ENCODE measurements around the gene MIS18A. TPM values are rescaled to one million over a fixed set of nuclear protein-coding genes. Genes with fewer than 3 reads are reported as not detected.
"Not testable (repeated sequence)": the region's sequence is repeated elsewhere in the genome, so short reads cannot be mapped to it uniquely, and the experiment has no call there.

The MIS18A gene
- total RNA-seq, 1 donor from 2014 or later: 7.0 TPM

- DNase-seq: no peak
These were observed 26.1 kb upstream of the MIS18A start for GRCh38 chr21:32304998-32305397.

GRCh38 chr21:32303385-32303784 is 24.5 kb upstream of the MIS18A start:
- DNase-seq: no peak

- DNase-seq: no peak
These were observed 23.7 kb upstream of the MIS18A start for GRCh38 chr21:32302560-32302959.

DNA sequence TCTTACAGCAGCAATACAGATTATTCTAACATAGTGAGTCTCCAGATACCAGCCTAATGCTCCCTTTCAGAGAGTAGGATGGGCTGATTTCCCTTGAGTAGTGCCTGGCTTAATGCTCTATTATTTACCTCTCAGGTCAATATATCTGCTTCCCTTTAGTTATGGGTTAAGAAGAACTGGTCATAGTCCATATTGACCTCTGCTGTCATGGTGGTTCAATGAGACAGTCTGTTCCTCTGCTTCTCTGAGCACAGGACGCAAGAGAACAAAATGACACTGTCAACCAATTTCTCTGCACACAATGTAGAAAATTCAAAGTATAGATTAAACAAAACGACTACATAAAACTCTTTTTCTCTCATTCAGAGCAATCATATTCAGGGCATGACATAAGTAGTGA is 22.7 kb upstream of the MIS18A start:
- DNase-seq: no peak

DNA sequence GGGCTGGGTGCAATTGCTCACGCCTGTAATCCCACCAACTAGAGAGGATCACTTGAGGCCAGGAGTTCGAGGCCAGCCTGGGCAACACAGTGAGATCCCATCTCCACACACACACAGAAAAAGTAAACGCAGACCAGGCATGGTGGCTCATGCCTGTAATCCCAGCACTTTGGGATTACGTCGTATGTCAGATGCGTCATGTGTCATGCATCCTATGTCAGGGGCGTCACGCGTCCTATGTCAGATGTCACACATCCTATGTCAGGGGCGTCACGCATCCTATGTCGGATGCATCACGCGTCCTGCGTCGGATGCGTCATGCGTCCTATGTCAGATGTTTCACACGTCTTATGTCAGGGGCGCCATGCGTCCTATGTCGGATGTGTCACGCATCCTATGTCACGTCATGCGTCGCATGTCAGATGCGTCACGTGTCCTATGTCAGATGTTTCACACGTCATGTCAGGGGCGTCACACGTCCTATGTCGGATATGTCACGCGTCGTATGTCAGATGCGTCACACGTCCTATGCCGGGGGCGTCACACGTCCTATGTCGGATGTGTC is 21.4 kb upstream of the MIS18A start:
- DNase-seq: no peak

DNA sequence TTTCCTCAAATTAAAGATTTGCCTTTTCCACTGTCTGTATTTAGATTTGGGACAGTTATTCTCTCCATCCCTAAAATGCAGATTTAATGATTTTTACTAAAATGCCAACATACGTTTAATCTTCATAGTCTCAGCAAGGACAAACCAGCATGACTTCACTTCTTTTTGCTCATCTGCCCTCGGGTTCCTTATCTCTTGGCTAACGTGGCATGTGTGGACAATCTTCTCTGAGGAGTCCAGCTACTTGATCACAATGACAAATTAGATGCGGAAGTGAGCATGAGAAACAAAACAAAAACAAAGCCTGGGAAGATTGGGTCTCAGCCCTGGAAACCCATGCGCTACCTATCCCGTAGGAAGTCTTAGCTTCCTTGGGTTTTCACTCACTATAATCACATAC is 20.8 kb upstream of the MIS18A start:
- DNase-seq: no peak

GRCh38 chr21:32298658-32299081 is 19.8 kb upstream of the MIS18A start, which contains the start of gene MRAP:
MRAP (plus strand) TSS chr21:32298855; CDS start chr21:32298972, 117 bp downstream.
- DNase-seq: no peak

GRCh38 chr21:32298148-32298559 is 19.3 kb upstream of the MIS18A start:
- DNase-seq: no peak

DNA sequence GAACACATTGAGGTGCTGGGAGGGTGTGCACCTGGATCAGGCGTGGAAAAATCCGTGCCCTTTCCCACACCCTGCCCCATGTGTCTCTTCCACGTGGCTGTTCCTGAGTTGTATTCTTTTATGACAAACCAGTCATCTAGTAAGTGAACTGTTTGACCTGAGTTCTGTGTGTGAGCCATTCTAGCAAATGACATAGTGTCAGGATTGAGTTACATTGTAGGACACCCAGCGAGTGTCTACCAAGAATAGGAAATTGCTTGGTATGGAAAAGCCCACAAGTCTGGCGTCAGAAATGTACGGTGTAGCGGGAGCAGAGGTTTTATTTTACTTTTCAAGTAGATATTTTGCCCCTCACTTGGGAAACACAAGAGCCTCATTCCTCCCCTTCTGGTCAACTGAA is 18.6 kb upstream of the MIS18A start:
- no peak for DNase-seq

DNA sequence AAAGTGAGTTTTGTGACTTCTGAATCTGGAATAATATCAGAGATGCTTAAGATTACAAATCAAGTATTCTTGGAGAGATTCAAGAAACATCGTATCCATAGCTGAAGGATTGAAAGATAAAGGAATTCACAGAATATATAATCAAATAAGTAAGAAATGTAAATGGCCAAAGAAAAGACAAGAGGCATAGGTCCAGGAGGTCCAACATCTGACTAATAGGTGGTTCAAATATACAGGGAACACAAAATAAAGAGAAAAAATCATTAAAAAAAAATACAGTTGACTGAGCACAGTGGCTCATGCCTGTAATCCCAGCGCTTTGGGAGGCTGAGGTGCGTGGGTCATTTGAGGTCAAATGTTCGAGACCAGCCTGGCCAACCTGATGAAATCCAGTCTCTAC is 6.6 kb upstream of the MIS18A start:
- no peak for DNase-seq

DNA sequence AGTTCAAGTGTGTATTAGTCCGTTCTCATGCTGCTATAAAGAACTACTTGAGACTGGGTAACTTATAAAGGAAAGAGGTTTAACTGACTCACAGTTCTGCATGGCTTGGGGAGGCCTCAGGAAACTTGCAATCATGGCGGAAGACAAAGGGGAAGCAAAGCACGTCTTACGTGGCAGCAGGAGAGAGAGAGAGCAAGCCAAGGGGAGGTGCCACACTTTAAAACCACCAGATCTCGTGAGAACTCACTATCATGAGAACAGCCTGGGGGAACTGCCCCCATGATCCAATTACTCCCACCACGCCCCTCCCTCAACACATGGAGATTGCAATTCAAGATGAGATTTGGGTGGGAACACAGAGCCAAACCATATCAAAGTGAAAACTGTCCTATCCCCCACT is 4.1 kb upstream of the MIS18A start:
- DNase-seq: no peak

- no peak for DNase-seq
These were observed 2.7 kb upstream of the MIS18A start for GRCh38 chr21:32281531-32281930.

DNA sequence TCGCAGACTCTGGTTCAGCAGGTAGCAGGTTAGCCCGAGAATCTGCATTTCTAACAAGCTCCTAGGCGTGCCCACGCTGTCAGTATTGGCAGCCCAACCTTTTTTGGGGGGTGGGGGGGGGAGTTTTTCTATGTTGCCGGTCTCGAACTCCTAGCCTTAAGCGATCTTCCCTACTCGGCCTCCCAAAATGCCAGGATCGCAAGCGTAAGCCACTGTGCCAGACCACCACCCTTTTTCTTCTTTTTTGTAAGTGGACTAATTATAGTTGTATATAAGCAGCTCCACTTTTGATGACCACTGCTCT is 480 bp upstream of the MIS18A start:
- DNase-seq: no peak

DNA sequence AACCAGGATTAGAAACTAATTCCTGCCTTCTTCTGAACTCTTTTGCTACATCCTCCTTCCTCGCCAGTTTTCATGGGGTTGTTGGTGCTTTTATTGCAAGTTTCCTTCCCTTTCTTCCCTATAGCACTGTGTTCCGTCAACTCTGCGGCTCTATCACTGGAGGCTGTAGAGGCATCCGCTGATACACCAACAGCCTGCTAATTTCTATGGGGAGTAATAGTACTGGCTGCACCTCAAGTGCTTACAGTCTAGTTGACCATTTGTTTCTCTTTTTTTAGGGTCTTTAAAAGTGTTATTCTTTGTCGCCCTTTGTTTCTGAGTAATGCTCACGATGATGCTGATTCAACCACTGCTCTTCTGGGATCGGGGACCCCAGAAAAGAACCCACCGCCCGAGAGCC is 746 bp downstream of the MIS18A start:
- DNase-seq: no peak

GRCh38 chr21:32276671-32277070 is 2.2 kb downstream of the MIS18A start:
- DNase-seq: no peak

GRCh38 chr21:32270748-32271147 is 8.1 kb downstream of the MIS18A start:
- DNase-seq: no peak

DNA sequence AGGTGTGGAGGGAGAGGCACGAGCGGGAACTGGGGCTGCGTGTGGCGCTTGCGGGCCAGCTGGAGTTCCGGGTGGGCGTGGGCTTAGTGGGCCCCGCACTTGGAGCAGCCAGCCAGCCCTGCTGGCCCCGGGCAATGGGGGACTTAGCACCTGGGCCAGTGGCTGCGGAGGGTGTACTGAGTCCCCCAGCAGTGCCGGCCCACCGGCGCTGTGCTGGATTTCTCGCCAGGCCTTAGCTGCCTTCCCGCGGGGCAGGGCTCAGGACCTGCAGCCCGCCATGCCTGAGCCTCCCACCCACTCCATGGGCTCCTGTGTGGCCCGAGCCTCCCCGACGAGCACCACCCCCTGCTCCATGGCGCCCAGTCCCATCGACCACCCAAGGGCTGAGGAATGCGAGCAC is 13.5 kb downstream of the MIS18A start:
- not testable (repeated sequence) for DNase-seq

- no peak for DNase-seq
These were observed 16.9 kb downstream of the MIS18A start for GRCh38 chr21:32261929-32262328.

DNA sequence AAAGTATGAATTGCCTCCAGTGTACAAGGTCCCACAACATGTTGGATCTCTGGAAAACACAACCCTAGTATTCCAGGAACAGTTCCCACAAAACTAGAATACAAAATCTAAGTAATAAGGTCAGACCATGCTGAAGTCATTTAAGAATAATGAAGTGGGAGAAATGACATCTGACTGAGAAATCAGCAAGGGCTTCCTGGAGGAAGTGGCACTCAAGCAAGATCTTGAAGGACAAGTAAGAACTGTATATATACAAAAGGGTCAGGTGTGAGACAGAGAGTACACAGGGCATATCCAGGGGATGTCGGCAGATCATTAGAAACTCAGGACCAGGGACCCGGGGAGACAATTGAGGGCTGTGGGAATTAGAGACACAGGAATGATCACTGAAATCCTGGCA is 18.7 kb downstream of the MIS18A start:
- DNase-seq: no peak

DNA sequence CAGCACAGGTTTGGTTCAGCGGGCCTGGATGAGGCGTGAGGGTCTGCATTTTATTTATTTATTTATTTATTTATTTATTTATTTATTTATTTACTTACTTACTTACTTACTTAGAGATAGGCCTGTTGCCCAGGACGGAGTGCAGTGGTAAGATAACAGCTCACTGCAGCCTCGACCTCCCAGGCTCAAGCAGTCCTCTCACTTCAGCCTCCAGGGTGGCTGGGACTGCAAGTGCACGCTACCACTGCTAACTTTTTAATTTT is 20.1 kb downstream of the MIS18A start:
- DNase-seq: not testable (repeated sequence)

- DNase-seq: peak; percentile 75
These were observed 20.7 kb downstream of the MIS18A start for GRCh38 chr21:32257962-32258785.

GRCh38 chr21:32256873-32257620 is 21.8 kb downstream of the MIS18A start:
- DNase-seq: peak; percentile 92

- no peak for DNase-seq
These were observed 22.6 kb downstream of the MIS18A start for GRCh38 chr21:32256251-32256650.

GRCh38 chr21:32253215-32253641 is 25.6 kb downstream of the MIS18A start:
- no peak for DNase-seq
